ENCODE measurements around the gene RNLS.

Gene RNLS

GRCh38 chr10:88467835-88468485 is 115.2 kb downstream of the RNLS start:
- Mint-ChIP-seq H3K27ac (no peak overlapping the region), H3K36me3 (ENCODE audit: low read depth) (no peaks in the 10 kb centered on the region), H3K4me1 (ENCODE audit: low read depth) (no peaks in the 10 kb centered on the region), H3K4me3 (no peak overlapping the region), H3K9me3 (no peaks in the 10 kb centered on the region), H3K27me3 (ENCODE audit: low read depth) (peaks cover 12% of the 10 kb centered on the region)
- DNase-seq (ENCODE audit: low spot score): no peak

DNA sequence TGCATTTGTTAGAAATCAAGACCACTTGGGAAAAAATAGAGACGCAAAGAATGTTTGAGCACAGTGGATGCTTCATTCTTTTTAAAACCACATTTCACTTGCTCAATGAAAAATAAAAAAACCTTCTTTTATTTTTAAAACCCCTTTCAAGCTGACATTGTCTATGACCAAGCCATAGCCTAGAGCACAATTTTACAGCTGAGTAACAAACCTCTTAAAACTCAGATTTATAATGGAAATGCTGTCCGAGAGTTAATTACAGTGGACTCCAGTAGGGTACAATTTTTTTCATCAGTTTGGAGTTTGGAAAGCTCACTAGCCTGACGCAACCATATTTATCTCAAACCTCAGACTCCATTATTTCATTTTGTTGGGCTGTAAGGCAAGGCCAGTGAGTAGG is 116.3 kb downstream of the RNLS start:
- Mint-ChIP-seq H3K9me3 (no peaks in the 10 kb centered on the region), H3K27me3 (ENCODE audit: low read depth) (peaks cover 15% of the 10 kb centered on the region)
- DNase-seq (ENCODE audit: low spot score): no peak

GRCh38 chr10:88465765-88466164 is 117.4 kb downstream of the RNLS start:
- Mint-ChIP-seq H3K4me3 (no peak overlapping the region), H3K4me1 (ENCODE audit: low read depth) (no peaks in the 10 kb centered on the region)
- no peak for DNase-seq (ENCODE audit: low spot score)

More for the DNA sequence above, 116.3 kb downstream of the RNLS start:
- H3K27ac Mint-ChIP-seq: no peak overlapping the region
- H3K4me3 Mint-ChIP-seq: no peak overlapping the region
- H3K36me3 Mint-ChIP-seq (ENCODE audit: low read depth): no peaks in the 10 kb centered on the region
- H3K4me1 Mint-ChIP-seq (ENCODE audit: low read depth): no peaks in the 10 kb centered on the region

DNA sequence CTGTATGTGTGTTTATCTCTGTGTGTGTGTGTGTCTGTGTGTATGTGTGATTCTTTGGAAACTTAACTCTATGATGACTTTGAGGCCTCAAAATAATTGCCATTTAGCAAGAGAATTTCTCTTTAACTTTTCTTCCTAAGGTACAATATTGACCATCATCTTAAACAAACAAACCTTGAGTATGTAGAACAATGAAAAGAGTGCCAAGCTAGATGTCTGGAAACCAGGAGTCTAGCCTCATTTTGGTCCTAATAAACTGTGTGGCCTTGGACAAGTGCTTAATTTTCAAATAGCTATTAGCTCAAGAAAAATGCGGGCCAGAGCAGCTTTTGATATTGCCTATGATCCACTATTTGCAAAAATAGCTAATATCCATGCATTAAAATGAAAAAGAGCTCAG is 119.3 kb downstream of the RNLS start:
- Mint-ChIP-seq H3K9me3 (no peaks in the 10 kb centered on the region), H3K27me3 (ENCODE audit: low read depth) (peaks cover 27% of the 10 kb centered on the region), H3K36me3 (ENCODE audit: low read depth) (no peaks in the 10 kb centered on the region), H3K4me1 (ENCODE audit: low read depth) (no peaks in the 10 kb centered on the region), H3K27ac (no peak overlapping the region), H3K4me3 (no peak overlapping the region)
- DNase-seq (ENCODE audit: low spot score): no peak

More at GRCh38 chr10:88465765-88466164, 117.4 kb downstream of the RNLS start:
- Mint-ChIP-seq H3K27ac (no peak overlapping the region), H3K36me3 (ENCODE audit: low read depth) (no peaks in the 10 kb centered on the region), H3K27me3 (ENCODE audit: low read depth) (peaks cover 16% of the 10 kb centered on the region), H3K9me3 (no peaks in the 10 kb centered on the region)

DNA sequence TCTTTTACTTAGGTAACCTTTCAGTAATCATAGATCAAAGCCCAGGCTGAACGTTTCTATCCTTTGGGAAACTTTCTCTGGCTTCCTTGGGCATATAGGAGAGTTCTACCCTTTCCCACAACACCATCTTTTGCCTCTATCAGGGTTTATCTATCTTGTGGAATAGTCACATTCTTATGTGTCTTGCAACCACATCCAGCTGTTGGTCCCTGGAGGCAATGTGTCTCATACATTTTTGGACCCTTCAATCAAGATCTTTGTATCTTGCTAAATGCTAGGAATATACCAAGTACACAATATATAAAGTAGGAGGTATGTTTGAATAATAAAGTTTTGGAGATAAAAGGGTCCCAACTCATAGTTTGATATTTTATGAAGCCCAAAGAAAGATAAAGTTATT is 121.7 kb downstream of the RNLS start:
- no peaks in the 10 kb centered on the region for H3K9me3 Mint-ChIP-seq
- H3K27me3 Mint-ChIP-seq (ENCODE audit: low read depth): peaks cover 29% of the 10 kb centered on the region
- DNase-seq (ENCODE audit: low spot score): no peak
- no peaks in the 10 kb centered on the region for H3K36me3 Mint-ChIP-seq (ENCODE audit: low read depth)
- H3K4me1 Mint-ChIP-seq (ENCODE audit: low read depth): no peaks in the 10 kb centered on the region
- H3K27ac Mint-ChIP-seq: no peak overlapping the region
- H3K4me3 Mint-ChIP-seq: no peak overlapping the region

GRCh38 chr10:88459530-88459929 is 123.6 kb downstream of the RNLS start:
- Mint-ChIP-seq H3K36me3 (ENCODE audit: low read depth) (no peaks in the 10 kb centered on the region), H3K4me1 (ENCODE audit: low read depth) (no peaks in the 10 kb centered on the region), H3K27me3 (ENCODE audit: low read depth) (peaks cover 29% of the 10 kb centered on the region), H3K27ac (no peak overlapping the region), H3K4me3 (no peak overlapping the region), H3K9me3 (no peaks in the 10 kb centered on the region)
- DNase-seq (ENCODE audit: low spot score): no peak

DNA sequence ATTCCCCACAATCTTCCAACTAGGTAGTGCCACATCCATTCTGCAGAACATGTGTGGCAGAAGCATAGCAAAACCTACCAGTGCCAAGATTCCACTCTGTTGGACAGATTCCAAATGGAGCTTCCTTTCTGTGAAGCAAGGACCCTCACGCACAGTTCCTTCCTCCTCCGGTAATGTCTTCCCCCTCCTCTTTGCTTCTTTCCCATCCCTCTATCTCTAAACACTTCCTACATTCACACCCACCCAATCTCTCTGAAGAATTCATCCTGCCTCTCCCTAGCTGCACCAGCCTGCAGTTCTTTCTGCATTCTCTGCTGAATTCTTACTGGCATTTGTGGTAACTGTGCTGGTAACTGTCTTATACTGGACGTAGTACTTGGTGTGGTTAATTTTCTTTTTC is 124.9 kb downstream of the RNLS start:
- Mint-ChIP-seq H3K36me3 (ENCODE audit: low read depth) (no peaks in the 10 kb centered on the region), H3K4me1 (ENCODE audit: low read depth) (no peaks in the 10 kb centered on the region), H3K27me3 (ENCODE audit: low read depth) (peaks cover 28% of the 10 kb centered on the region), H3K4me3 (no peak overlapping the region), H3K9me3 (peaks cover 4% of the 10 kb centered on the region), H3K27ac (no peak overlapping the region)
- DNase-seq (ENCODE audit: low spot score): no peak

DNA sequence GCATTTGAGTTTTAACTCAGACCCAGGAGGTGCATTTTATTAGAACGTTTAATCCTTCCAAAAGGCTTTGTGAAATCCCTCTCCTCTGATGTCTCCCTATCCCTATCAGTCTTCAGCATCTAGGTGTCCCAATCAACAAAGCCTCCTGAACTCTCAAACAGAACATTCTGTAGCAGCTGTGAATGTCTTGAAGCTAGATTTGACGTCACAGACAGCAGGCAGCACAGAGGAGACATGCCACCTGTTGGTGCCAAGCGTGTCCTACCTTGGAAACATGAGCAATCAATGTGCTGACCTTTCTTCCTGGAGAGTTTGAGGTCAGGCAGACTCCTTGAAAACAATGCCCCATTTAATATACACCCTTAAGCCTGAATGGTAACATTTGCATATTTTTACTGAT is 125.5 kb downstream of the RNLS start:
- Mint-ChIP-seq H3K36me3 (ENCODE audit: low read depth) (no peaks in the 10 kb centered on the region), H3K4me3 (no peak overlapping the region), H3K27ac (no peak overlapping the region), H3K4me1 (ENCODE audit: low read depth) (no peaks in the 10 kb centered on the region), H3K27me3 (ENCODE audit: low read depth) (peaks cover 24% of the 10 kb centered on the region), H3K9me3 (peaks cover 4% of the 10 kb centered on the region)
- DNase-seq (ENCODE audit: low spot score): no peak

DNA sequence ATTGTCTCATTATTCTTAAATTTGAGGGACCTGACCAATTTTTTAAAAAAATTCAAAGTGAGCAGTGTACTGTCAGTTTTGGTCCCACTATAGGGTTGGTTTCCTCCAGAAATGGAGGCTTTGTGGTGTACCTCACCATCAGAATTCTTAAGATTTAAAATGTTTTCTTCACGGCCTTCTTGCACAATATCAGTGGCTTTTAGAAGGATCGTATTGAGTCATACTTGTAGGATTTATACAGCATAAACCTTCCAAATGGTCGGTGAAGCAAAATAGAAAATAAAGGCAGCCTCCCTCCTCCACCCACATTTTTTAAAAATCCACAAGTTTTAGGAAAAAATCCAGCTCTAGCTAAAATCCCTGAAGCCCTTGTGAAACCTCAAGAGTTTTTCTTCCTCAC is 126.4 kb downstream of the RNLS start:
- H3K36me3 Mint-ChIP-seq (ENCODE audit: low read depth): no peaks in the 10 kb centered on the region
- H3K27ac Mint-ChIP-seq: no peak overlapping the region
- peaks cover 20% of the 10 kb centered on the region for H3K27me3 Mint-ChIP-seq (ENCODE audit: low read depth)
- DNase-seq (ENCODE audit: low spot score): no peak
- peaks cover 5% of the 10 kb centered on the region for H3K4me1 Mint-ChIP-seq (ENCODE audit: low read depth)
- peaks cover 4% of the 10 kb centered on the region for H3K9me3 Mint-ChIP-seq
- H3K4me3 Mint-ChIP-seq: no peak overlapping the region

- no peak overlapping the region for H3K4me3 Mint-ChIP-seq
Observed at GRCh38 chr10:88455831-88456230, 127.3 kb downstream of the RNLS start.

DNA sequence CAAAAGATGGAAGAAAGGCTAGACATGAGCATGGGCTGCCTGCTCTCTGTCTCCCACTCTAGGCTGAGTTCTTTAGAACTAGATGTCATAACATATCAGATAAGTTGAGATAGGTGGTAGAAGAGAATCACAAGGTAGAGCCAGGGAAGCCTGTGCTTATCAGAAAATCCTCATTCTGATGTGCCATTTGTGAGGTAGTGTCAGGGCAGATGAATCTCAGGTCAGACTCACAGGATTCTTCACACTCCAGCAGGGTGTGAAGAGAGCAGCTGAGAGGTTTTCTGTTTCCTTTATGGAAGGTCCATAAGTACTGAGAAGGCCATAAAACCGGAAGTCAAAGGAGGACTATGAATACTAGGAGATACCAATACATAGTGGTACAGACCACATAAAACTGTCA is 132.9 kb downstream of the RNLS start:
- DNase-seq (ENCODE audit: low spot score): no peak
- Mint-ChIP-seq H3K4me1 (ENCODE audit: low read depth) (peaks cover 6% of the 10 kb centered on the region), H3K27ac (no peak overlapping the region), H3K27me3 (ENCODE audit: low read depth) (peaks cover 27% of the 10 kb centered on the region), H3K36me3 (ENCODE audit: low read depth) (no peaks in the 10 kb centered on the region), H3K9me3 (peaks cover 4% of the 10 kb centered on the region), H3K4me3 (no peak overlapping the region)

More at GRCh38 chr10:88455831-88456230, 127.3 kb downstream of the RNLS start:
- Mint-ChIP-seq H3K27me3 (ENCODE audit: low read depth) (peaks cover 21% of the 10 kb centered on the region), H3K36me3 (ENCODE audit: low read depth) (no peaks in the 10 kb centered on the region), H3K27ac (no peak overlapping the region), H3K4me1 (ENCODE audit: low read depth) (peaks cover 6% of the 10 kb centered on the region), H3K9me3 (peaks cover 4% of the 10 kb centered on the region)
- DNase-seq (ENCODE audit: low spot score): no peak

GRCh38 chr10:88442716-88443115 is 140.4 kb downstream of the RNLS start:
- Mint-ChIP-seq H3K4me1 (ENCODE audit: low read depth) (peaks cover 2% of the 10 kb centered on the region), H3K36me3 (ENCODE audit: low read depth) (no peaks in the 10 kb centered on the region), H3K27me3 (ENCODE audit: low read depth) (peaks cover 34% of the 10 kb centered on the region), H3K9me3 (no peaks in the 10 kb centered on the region), H3K4me3 (no peak overlapping the region), H3K27ac (no peak overlapping the region)
- DNase-seq (ENCODE audit: low spot score): no peak

DNA sequence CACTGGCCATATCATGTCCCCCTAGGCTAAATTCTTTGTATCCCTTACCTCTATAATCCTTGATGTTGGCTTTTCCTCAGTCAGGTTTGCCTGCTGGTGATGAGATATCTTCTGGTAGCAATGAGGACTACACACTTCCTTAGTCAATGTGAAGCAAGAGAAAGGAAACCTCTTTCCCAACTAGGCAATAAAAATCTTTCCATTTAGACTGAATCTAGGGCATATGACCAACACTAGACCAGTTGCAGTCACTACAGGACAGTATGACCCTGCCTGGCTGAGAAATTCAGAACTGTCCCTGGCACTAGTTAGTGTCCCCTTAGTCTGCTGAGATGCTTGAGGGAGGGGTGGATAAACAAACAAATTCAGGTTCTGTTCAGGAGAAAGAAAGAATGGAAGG is 142.6 kb downstream of the RNLS start:
- DNase-seq (ENCODE audit: low spot score): no peak
- Mint-ChIP-seq H3K27ac (no peak overlapping the region), H3K9me3 (no peaks in the 10 kb centered on the region), H3K36me3 (ENCODE audit: low read depth) (no peaks in the 10 kb centered on the region), H3K4me1 (ENCODE audit: low read depth) (peaks cover 2% of the 10 kb centered on the region), H3K27me3 (ENCODE audit: low read depth) (peaks cover 20% of the 10 kb centered on the region), H3K4me3 (no peak overlapping the region)

DNA sequence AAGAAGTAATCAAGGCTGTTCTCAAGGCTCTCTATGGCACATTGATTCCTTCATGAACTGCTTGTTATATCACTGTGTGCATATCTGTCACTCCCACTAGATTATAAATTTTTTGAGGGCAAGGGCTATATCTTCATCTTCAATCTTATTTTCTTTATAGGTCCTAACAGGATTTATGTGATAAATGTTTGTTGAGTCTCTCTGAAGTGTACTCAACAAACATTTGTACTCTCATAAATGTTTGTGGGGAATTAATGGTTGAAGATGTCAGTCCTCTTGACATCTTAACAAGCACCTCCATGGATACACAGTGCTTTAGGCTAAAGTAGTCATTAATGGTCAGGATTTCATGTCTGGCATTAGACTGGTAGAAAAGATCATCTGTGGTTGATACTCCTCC is 143.2 kb downstream of the RNLS start:
- Mint-ChIP-seq H3K27ac (no peak overlapping the region), H3K36me3 (ENCODE audit: low read depth) (no peaks in the 10 kb centered on the region), H3K4me3 (no peak overlapping the region), H3K27me3 (ENCODE audit: low read depth) (peaks cover 17% of the 10 kb centered on the region), H3K4me1 (ENCODE audit: low read depth) (peaks cover 2% of the 10 kb centered on the region), H3K9me3 (no peaks in the 10 kb centered on the region)
- no peak for DNase-seq (ENCODE audit: low spot score)

- H3K27ac Mint-ChIP-seq: no peak overlapping the region
- H3K36me3 Mint-ChIP-seq (ENCODE audit: low read depth): no peaks in the 10 kb centered on the region
- H3K9me3 Mint-ChIP-seq: no peaks in the 10 kb centered on the region
- no peak for DNase-seq (ENCODE audit: low spot score)
- H3K27me3 Mint-ChIP-seq (ENCODE audit: low read depth): peaks cover 18% of the 10 kb centered on the region
- no peak overlapping the region for H3K4me3 Mint-ChIP-seq
- peaks cover 2% of the 10 kb centered on the region for H3K4me1 Mint-ChIP-seq (ENCODE audit: low read depth)
Observed at GRCh38 chr10:88437411-88437810, 145.7 kb downstream of the RNLS start.
